GM12892 (cell line): ENCODE results near the gene KRT12.

Source experiments
- POLR2A ChIP-seq: IDR thresholded peaks from 2 replicates; pipeline ENCODE4 v1.6.1; 2011; ENCODE audit warnings: low read depth, low read length, control low read depth
- POLR2AphosphoS5 ChIP-seq: IDR thresholded peaks from 2 replicates; pipeline ENCODE4 v1.6.1; 2011; ENCODE audit warnings: low read depth, low read length, control low read depth
- TAF1 ChIP-seq: IDR thresholded peaks from 2 replicates; pipeline ENCODE4 v1.6.1; 2011; ENCODE audit warnings: low read depth, mild to moderate bottlenecking, control low read depth, low read length, borderline replicate concordance

GRCh38 chr17:40857535-40857934 is 9.5 kb downstream of the KRT12 start:
- TF ChIP-seq POLR2A (no peak), POLR2AphosphoS5 (no peak), TAF1 (no peak)
